IMR-90 (cell line): Measurements from ENCODE around the gene CTRL. TPM values are rescaled to one million over a fixed set of nuclear protein-coding genes. Genes with fewer than 3 reads are reported as not detected.

Experiments
- ATAC-seq: fragments of 200-7000 bp; cut with Tn5 transposase; 2 replicates; pipeline ENCODE4 v1.9.1; 2020; ENCODE audit warnings: low read depth, mild to moderate bottlenecking, moderate library complexity
- BruUV-seq: library from RNA; stranded (reverse); fragments of 400-500 nt; replicated peaks from 2 replicates; lab custom pipeline; 2021; lab: Mats Ljungman, UMichigan
- CTCF ChIA-PET: fragments of 300-600 bp; formaldehyde crosslinking; extraction: SDS; loops from one replicate; lab custom pipeline; 2021; ENCODE audit warnings: antibody characterized with exemption; lab: Yijun Ruan, JAX
- POLR2A ChIA-PET: fragments of 300-600 bp; sonication (Branson Sonifier 250); formaldehyde crosslinking; loops from one replicate; lab custom pipeline; 2022; ENCODE audit warnings: antibody characterized with exemption; ENCODE audit not compliant: unreplicated experiment; lab: Charles Lee
- DNase-seq: peaks from one replicate; pipeline ENCODE4 v3.0.0; 2013
- H2AFZ ChIP-seq: replicated peaks from 2 replicates; pipeline ENCODE3; 2013; ENCODE audit warnings: low read length, mild to moderate bottlenecking; ENCODE audit not compliant: poor library complexity
- H2AK5ac ChIP-seq: 2 replicates; pipeline ENCODE4 v1.6.1; 2013; ENCODE audit warnings: low read depth, low read length, inconsistent platforms
- H2AK9ac ChIP-seq: replicated peaks from 2 replicates; pipeline ENCODE3; 2013; ENCODE audit warnings: mild to moderate bottlenecking, low read depth, low read length, moderate library complexity; ENCODE audit not compliant: poor library complexity
- H2BK120ac ChIP-seq: 2 replicates; pipeline ENCODE4 v1.6.1; 2013; ENCODE audit warnings: low read depth, low read length, inconsistent platforms
- H2BK15ac ChIP-seq: 3 replicates; pipeline ENCODE4 v1.6.1; 2013; ENCODE audit warnings: low read depth, low read length, inconsistent platforms
- H2BK20ac ChIP-seq: 2 replicates; pipeline ENCODE4 v1.6.1; 2013; ENCODE audit warnings: low read depth, mild to moderate bottlenecking, inconsistent platforms, low read length, moderate library complexity
- H2BK5ac ChIP-seq: 2 replicates; pipeline ENCODE4 v1.6.1; 2013; ENCODE audit warnings: mild to moderate bottlenecking, low read depth, low read length, inconsistent platforms; ENCODE audit not compliant: poor library complexity, severe bottlenecking
- H3K14ac ChIP-seq: replicated peaks from 2 replicates; pipeline ENCODE4 v1.6.1; 2013; ENCODE audit warnings: low read depth, low read length, inconsistent platforms
- H3K18ac ChIP-seq: 2 replicates; pipeline ENCODE4 v1.6.1; 2013; ENCODE audit warnings: low read depth, low read length, control low read depth
- H3K23ac ChIP-seq: 2 replicates; pipeline ENCODE4 v1.6.1; 2013; ENCODE audit warnings: low read depth, low read length, inconsistent platforms
- H3K27ac ChIP-seq: 2 replicates; pipeline ENCODE4 v1.5.1; 2013; ENCODE audit warnings: mild to moderate bottlenecking, control low read depth, low read length; ENCODE audit not compliant: insufficient read depth
- H3K27me3 ChIP-seq: 2 replicates; pipeline ENCODE4 v1.6.1; 2013; ENCODE audit warnings: low read length; ENCODE audit not compliant: control insufficient read depth, insufficient read depth
- H3K36me3 ChIP-seq: 2 replicates; pipeline ENCODE4 v1.6.1; 2013; ENCODE audit warnings: low read length, mixed read lengths; ENCODE audit not compliant: control insufficient read depth, insufficient read depth
- H3K4ac ChIP-seq: 2 replicates; pipeline ENCODE4 v1.6.1; 2013; ENCODE audit warnings: low read depth, low read length, inconsistent platforms
- H3K4me1 ChIP-seq: 2 replicates; pipeline ENCODE4 v1.6.1; 2013; ENCODE audit warnings: low read length, mixed read lengths; ENCODE audit not compliant: control insufficient read depth, insufficient read depth
- H3K4me2 ChIP-seq: 2 replicates; pipeline ENCODE4 v1.6.1; 2013; ENCODE audit warnings: low read depth, mild to moderate bottlenecking, control low read depth, low read length, moderate library complexity
- H3K4me3 ChIP-seq: 2 replicates; pipeline ENCODE4 v1.5.1; 2013; ENCODE audit warnings: low read depth, mild to moderate bottlenecking, control low read depth, low read length, moderate library complexity; ENCODE audit not compliant: insufficient read depth
- H3K56ac ChIP-seq: 2 replicates; pipeline ENCODE4 v1.6.1; 2013; ENCODE audit warnings: low read length, inconsistent platforms; ENCODE audit not compliant: insufficient read depth; ENCODE audit errors: extremely low read depth
- H3K79me1 ChIP-seq, 2 experiments: 2 replicates each; pipeline ENCODE4 v1.6.1; 2013; ENCODE audit warnings: low read length in 2 of 2, inconsistent platforms in 1 of 2, low read depth in 1 of 2
- H3K9ac ChIP-seq: 2 replicates; pipeline ENCODE4 v1.6.1; 2013; ENCODE audit warnings: low read depth, low read length, control low read depth
- H3K9me1 ChIP-seq: 2 replicates; pipeline ENCODE4 v1.6.1; 2013; ENCODE audit warnings: low read length, inconsistent platforms; ENCODE audit not compliant: insufficient read depth
- H3K9me3 ChIP-seq: 2 replicates; pipeline ENCODE4 v1.6.1; 2013; ENCODE audit warnings: low read length; ENCODE audit not compliant: control insufficient read depth, insufficient read depth
- H4K20me1 ChIP-seq: 2 replicates; pipeline ENCODE4 v1.6.1; 2013; ENCODE audit warnings: low read length, inconsistent platforms; ENCODE audit not compliant: insufficient read depth
- H4K5ac ChIP-seq: 2 replicates; pipeline ENCODE4 v1.6.1; 2013; ENCODE audit warnings: mild to moderate bottlenecking, low read depth, low read length, control low read depth
- H4K8ac ChIP-seq, 2 experiments: 2 replicates each; pipeline ENCODE4 v1.6.1; 2013; ENCODE audit warnings: low read depth in 2 of 2, low read length in 2 of 2, control low read depth in 1 of 2, inconsistent platforms in 1 of 2
- H4K91ac ChIP-seq: 2 replicates; pipeline ENCODE4 v1.6.1; 2013; ENCODE audit warnings: low read depth, low read length, inconsistent platforms; ENCODE audit not compliant: insufficient read depth
- BHLHE40 ChIP-seq: fragments of 150-350 bp; IDR thresholded peaks from 2 replicates; pipeline ENCODE4 v1.6.1; 2016; ENCODE audit warnings: mild to moderate bottlenecking, low read depth, low read length
- CEBPB ChIP-seq: IDR thresholded peaks from 2 replicates; pipeline ENCODE4 v1.6.1; 2012; ENCODE audit warnings: low read depth, low read length, improper control_type of control experiment
- CHD1 ChIP-seq: IDR thresholded peaks from 2 replicates; pipeline ENCODE4 v1.6.1; 2012; ENCODE audit warnings: low read depth, low read length, improper control_type of control experiment
- CTCF ChIP-seq: conservative IDR thresholded peaks from 2 replicates; pipeline ENCODE4 v1.5.1; 2012; ENCODE audit warnings: mild to moderate bottlenecking, low read depth, low read length, improper control_type of control experiment
- ELK1 ChIP-seq: fragments of 150-350 bp; IDR thresholded peaks from 2 replicates; pipeline ENCODE4 v1.6.1; 2016; ENCODE audit warnings: low read depth, mild to moderate bottlenecking, low read length, moderate library complexity, borderline replicate concordance
- MAFK ChIP-seq: IDR thresholded peaks from 2 replicates; pipeline ENCODE4 v1.6.1; 2012; ENCODE audit warnings: low read depth, low read length, improper control_type of control experiment
- MAZ ChIP-seq: IDR thresholded peaks from 2 replicates; pipeline ENCODE4 v1.6.1; 2012; ENCODE audit warnings: low read depth, mild to moderate bottlenecking, low read length, improper control_type of control experiment, moderate library complexity, borderline replicate concordance
- MXI1 ChIP-seq: IDR thresholded peaks from 2 replicates; pipeline ENCODE4 v1.6.1; 2012; ENCODE audit warnings: low read depth, mild to moderate bottlenecking, low read length, moderate library complexity, borderline replicate concordance
- NFE2L2 ChIP-seq: fragments of 150-350 bp; IDR thresholded peaks from 2 replicates; pipeline ENCODE4 v1.6.1; 2016; ENCODE audit warnings: low read depth, mild to moderate bottlenecking, low read length
- POLR2A ChIP-seq: IDR thresholded peaks from 2 replicates; pipeline ENCODE4 v1.6.1; 2012; ENCODE audit warnings: mild to moderate bottlenecking, low read depth, low read length
- RFX5 ChIP-seq: IDR thresholded peaks from 2 replicates; pipeline ENCODE4 v1.8.0; 2012; ENCODE audit warnings: low read depth, mild to moderate bottlenecking, low read length, moderate library complexity
- SMC3 ChIP-seq: fragments of 150-350 bp; IDR thresholded peaks from 2 replicates; pipeline ENCODE4 v1.6.1; 2016; ENCODE audit warnings: low read depth, mild to moderate bottlenecking, antibody characterized with exemption, low read length, moderate library complexity
- USF2 ChIP-seq: fragments of 150-350 bp; IDR thresholded peaks from 2 replicates; pipeline ENCODE4 v1.6.1; 2017; ENCODE audit warnings: mild to moderate bottlenecking, antibody characterized with exemption, low read length, low read depth
- WGBS, 2 experiments: methylation state at CpG; one replicate each; pipeline versions ENCODE4 v1.1.5 to v1.1.7; 2013; ENCODE audit warnings: missing lambda C conversion rate in 2 of 2; ENCODE audit not compliant: insufficient read length in 1 of 2; ENCODE audit errors: extremely low coverage in 2 of 2; 5-methylcytosine and 5-hydroxymethylcytosine counted together
- dilution Hi-C: fragments of 300-500 bp; cut with HindIII; formaldehyde crosslinking; loops from one replicate; pipeline ENCODE4 v1.14.3; 2018; ENCODE audit warnings: low sequenced_read_pairs; ENCODE audit not compliant: unreplicated experiment
- in situ Hi-C: fragments of 300-500 bp; cut with MboI; formaldehyde crosslinking; loops from 3 replicates; pipeline ENCODE4 v1.14.3; 2019; ENCODE audit warnings: low sequenced_read_pairs, inconsistent platforms, mixed read lengths
- intact Hi-C: fragments of 100-400 bp; cut with micrococcal nuclease; formaldehyde crosslinking; loops from 2 replicates; pipeline ENCODE4 v1.10.0; 2022
- polyA plus RNA-seq, 3 experiments: library from polyadenylated mRNA; depleted of rRNA; stranded (reverse); fragments of >200 nt; gene quantifications; 2 replicates each; pipeline ENCODE4 v1.2.3, GENCODE V29; 2012; ENCODE audit warnings: low replicate concordance in 1 of 3
- total RNA-seq: library from RNA; depleted of rRNA; stranded (reverse); fragments of >200 nt; gene quantifications from 2 replicates; pipeline ENCODE4 v1.2.3, GENCODE V29; 2012

CTRL gene
- total and polyA plus RNA-seq, 2 of the 4 experiments (the other 2 are of a cell fraction) = 0.18 to 1.1 TPM

- Histone ChIP-seq H2BK20ac (no peak overlapping the region), H3K9me1 (peaks cover 4% of the 10 kb centered on the region; the same call in 1 of the 2 replicates), H3K4me2 (no peak overlapping the region), H3K4ac (no peak overlapping the region), H2AK9ac (peak overlapping the region; percentile 70), H4K20me1 (peaks cover 54% of the 10 kb centered on the region), H3K18ac (no peak overlapping the region), H3K36me3 (peaks cover 69% of the 10 kb centered on the region), H4K91ac (no peak overlapping the region), H2BK15ac (no peak overlapping the region), H2BK5ac (no peak overlapping the region), H3K4me1 (peaks cover 4% of the 10 kb centered on the region), H3K27ac (no peak overlapping the region), H3K14ac (no peak overlapping the region), H3K79me1 (peaks cover 16 to 78% of the 10 kb centered on the region in 2 experiments), H3K9me3 (no peaks in the 10 kb centered on the region), H3K23ac (no peak overlapping the region; the same call in 1 of the 2 replicates), H2BK120ac (no peak overlapping the region), H3K56ac (no peak overlapping the region), H3K4me3 (no peak overlapping the region), H4K8ac (no peak overlapping the region), H2AK5ac (no peak overlapping the region), H3K9ac (no peak overlapping the region), H2AFZ (no peak overlapping the region), H4K5ac (no peak overlapping the region), H3K27me3 (no peaks in the 10 kb centered on the region)
- in situ Hi-C loops (loop anchor here (25.0 kb wide), 1 partner anchor 404 kb away; the partner anchor contains the start of gene RIPOR1), dilution Hi-C loops (no loop called here), intact Hi-C loops (no loop called here)
- 87% methylated on average over 6 of the region's 9 CpGs; no CpG with 5 or more reads in 1 of the 2 experiments for WGBS, 2 experiments
- no peak for TF ChIP-seq MAFK
- no peak for TF ChIP-seq NFE2L2
- no peak for TF ChIP-seq CHD1
- no peak for TF ChIP-seq MXI1
- no peak for TF ChIP-seq USF2
- TF ChIP-seq CEBPB = no peak
- TF ChIP-seq POLR2A = no peak
- no peak for TF ChIP-seq RFX5
- TF ChIP-seq BHLHE40 = no peak
- no peak for TF ChIP-seq MAZ
- TF ChIP-seq CTCF = no peak
- no peak for TF ChIP-seq ELK1
- no peak for TF ChIP-seq SMC3
- no TSS peak for BruUV-seq
- ATAC-seq (peak; percentile 1; the same call in 1 of the 2 replicates), DNase-seq (no peak)
- ChIA-PET POLR2A (no interaction called here), CTCF (interaction anchor here (0.8 kb wide), 1 partner anchor 113 kb away, joined by 3 read pairs; no protein-coding TSS in a partner anchor)
These were observed 10.0 kb upstream of the CTRL start for GRCh38 chr16:67941469-67942199.
